ENCODE results near the gene CPNE7. TPM values are rescaled to one million over a fixed set of nuclear protein-coding genes. Genes with fewer than 3 reads are reported as not detected.

Gene CPNE7
- total and polyA plus RNA-seq, 10 of the 15 experiments (the other 5 are each of a cell fraction or from before 2014, with no cell fraction given) = 0.29 to 46.9 (median 17.5) TPM

GRCh38 chr16:89544713-89545043, 30.9 kb upstream of the CPNE7 start (continued):
- no peak for TF ChIP-seq ZNF687 (IDR thresholded peaks at IDR 0.05)
- TF ChIP-seq ZNF24 (IDR thresholded peaks at IDR 0.05) = no peak
- TF ChIP-seq ATF2 (IDR thresholded peaks at IDR 0.05; ENCODE audit: low read length) = no peak
- TF ChIP-seq SMC3 (IDR thresholded peaks at IDR 0.05; ENCODE audit: borderline replicate concordance, low read length) = no peak
- TF ChIP-seq MLLT1 (IDR thresholded peaks at IDR 0.05) = no peak
- no peak for TF ChIP-seq IRF4 (IDR thresholded peaks at IDR 0.05; ENCODE audit: low read depth, low read length)
- no peak for TF ChIP-seq SUZ12 (IDR thresholded peaks at IDR 0.05; ENCODE audit: unreplicated experiment)
- no peak for TF ChIP-seq RELA (IDR thresholded peaks at IDR 0.05; ENCODE audit: borderline replicate concordance, partially characterized antibody)

Measured in GM12878 (cell line).